HUDEP-2 (cell line): ENCODE data around the gene ZNF398.

Experiments used
- DNase-seq, 76 experiments: peaks; one replicate each; lab custom pipeline; 2025; ENCODE audit not compliant: unreplicated experiment in 76 of 76; lab: John Stamatoyannopoulos, UW

Gene ZNF398

GRCh38 chr7:149195180-149196150 lies 48.2 kb downstream of the ZNF398 start, which contains the start of gene ZNF282:
Gene ZNF282 (plus strand): TSS chr7:149195546. CDS start chr7:149195590, 44 bp downstream.
- DNase-seq: peak in 74 of 76 experiments; percentile 3 to 83 (median 70)

GRCh38 chr7:149196151-149196704 lies 49.0 kb downstream of the ZNF398 start:
- peak in 7 of 76 experiments; percentile 4 to 29 (median 10) for DNase-seq

- DNase-seq: peak in 9 of 76 experiments; percentile 3 to 29 (median 11)
Measured at GRCh38 chr7:149196705-149197171, 49.5 kb downstream of the ZNF398 start.

GRCh38 chr7:149197675-149198074 lies 50.4 kb downstream of the ZNF398 start:
- no peak for DNase-seq

- DNase-seq: no peak
Measured at GRCh38 chr7:149198161-149198816, 51.0 kb downstream of the ZNF398 start.

GRCh38 chr7:149199234-149199995 lies 52.2 kb downstream of the ZNF398 start:
- DNase-seq: no peak

GRCh38 chr7:149202831-149203231 lies 55.6 kb downstream of the ZNF398 start:
- DNase-seq: no peak

GRCh38 chr7:149205690-149206381 lies 58.6 kb downstream of the ZNF398 start:
- no peak for DNase-seq

GRCh38 chr7:149207324-149208035 lies 60.2 kb downstream of the ZNF398 start:
- DNase-seq: no peak

GRCh38 chr7:149209518-149210269 lies 62.4 kb downstream of the ZNF398 start:
- DNase-seq: peak in 69 of 76 experiments; percentile 3 to 81 (median 56)

- no peak for DNase-seq
Measured at GRCh38 chr7:149210551-149210950, 63.3 kb downstream of the ZNF398 start.

- no peak for DNase-seq
Measured at GRCh38 chr7:149214020-149214720, 66.9 kb downstream of the ZNF398 start.

- no peak for DNase-seq
Measured at GRCh38 chr7:149216402-149216801, 69.1 kb downstream of the ZNF398 start.

GRCh38 chr7:149217570-149217969 lies 70.3 kb downstream of the ZNF398 start:
- DNase-seq: no peak

- no peak for DNase-seq
Measured at GRCh38 chr7:149218469-149219420, 71.5 kb downstream of the ZNF398 start.

GRCh38 chr7:149220534-149220933 lies 73.3 kb downstream of the ZNF398 start:
- DNase-seq: no peak

GRCh38 chr7:149223176-149223575 lies 75.9 kb downstream of the ZNF398 start:
- no peak for DNase-seq
